ENCODE results near the gene RNF224.
A peak's percentile ranks its signal among the peaks of the same experiment; 100 is the strongest.
"Not testable (repeated sequence)": the region's sequence is repeated elsewhere in the genome, so short reads cannot be mapped to it uniquely, and the experiment has no call there.

The RNF224 gene

GRCh38 chr9:137228968-137229896, 1.9 kb downstream of the RNF224 start:
- no peak for DNase-seq

GRCh38 chr9:137229903-137230704, 2.8 kb downstream of the RNF224 start:
- no peak for DNase-seq

- no peak for DNase-seq
These were observed 3.5 kb downstream of the RNF224 start, which contains the start of gene SLC34A3 for GRCh38 chr9:137230705-137231371. TSS of gene SLC34A3 (plus strand) at chr9:137230901. CDS start at chr9:137231703, 802 bp downstream.

GRCh38 chr9:137231372-137232039, 4.2 kb downstream of the RNF224 start:
- no peak for DNase-seq

GRCh38 chr9:137232101-137232500, 4.8 kb downstream of the RNF224 start:
- no peak for DNase-seq

GRCh38 chr9:137232510-137232909, 5.2 kb downstream of the RNF224 start:
- no peak for DNase-seq

- DNase-seq = no peak
These were observed 6.1 kb downstream of the RNF224 start for GRCh38 chr9:137233143-137233980.

GRCh38 chr9:137234055-137234697, 6.9 kb downstream of the RNF224 start:
- DNase-seq = no peak

- no peak for DNase-seq
These were observed 7.6 kb downstream of the RNF224 start for GRCh38 chr9:137234758-137235423.

- DNase-seq = no peak
These were observed 8.3 kb downstream of the RNF224 start for GRCh38 chr9:137235424-137236237.

GRCh38 chr9:137236238-137236935, 9.1 kb downstream of the RNF224 start:
- peak; percentile 42 for DNase-seq

- no peak for DNase-seq
These were observed 9.7 kb downstream of the RNF224 start for GRCh38 chr9:137236936-137237421.

- DNase-seq = no peak
These were observed 10.7 kb downstream of the RNF224 start for GRCh38 chr9:137237759-137238726.

GRCh38 chr9:137239541-137240200, 12.4 kb downstream of the RNF224 start:
- DNase-seq = not testable (repeated sequence)

GRCh38 chr9:137240318-137240840, 13.1 kb downstream of the RNF224 start:
- DNase-seq = peak; percentile 47

- peak; percentile 99 for DNase-seq
These were observed 13.7 kb downstream of the RNF224 start, which contains the start of gene TUBB4B for GRCh38 chr9:137240841-137241489. TSS of gene TUBB4B (plus strand) at chr9:137241287. CDS start at chr9:137241361, 74 bp downstream.

Data from NCI-H1694 treated with DMSO at 0.1 percent for 48 hours (cell line).